CD14-positive monocyte (primary cell): ENCODE results near the gene IL31. TPM values are rescaled to one million over a fixed set of nuclear protein-coding genes. Genes with fewer than 3 reads are reported as not detected.

Experiments
- DNase-seq, 3 donors: peaks; one replicate each; pipeline ENCODE4 v3.0.0-alpha.2; 2011 to 2022
- H2AFZ ChIP-seq: 2 replicates; pipeline ENCODE4 v1.6.0; 2012; ENCODE audit warnings: mild to moderate bottlenecking, low read depth, low read length, inconsistent platforms; ENCODE audit not compliant: insufficient read depth, poor library complexity, severe bottlenecking
- H3K27ac ChIP-seq, 2 donors: 1 replicate in 1 of 2; 2 replicates in 1 of 2; pipeline ENCODE4 v1.5.1; 2012 to 2013; ENCODE audit warnings: low read length in 2 of 2, control low read depth in 1 of 2, inconsistent platforms in 1 of 2, low read depth in 1 of 2, mild to moderate bottlenecking in 1 of 2
- H3K27me3 ChIP-seq, 2 donors: one replicate each; pipeline versions ENCODE4 v1.6.0 to v1.6.1; 2011 to 2013; ENCODE audit warnings: low read length in 2 of 2; ENCODE audit not compliant: control insufficient read depth in 2 of 2, insufficient read depth in 2 of 2
- H3K36me3 ChIP-seq, 2 donors: replicated peaks in 1 of 2; 1 replicate in 1 of 2; 2 replicates in 1 of 2; pipeline versions ENCODE4 v1.5.1 to v1.6.1; 2012 to 2013; ENCODE audit warnings: low read length in 2 of 2, control low read depth in 1 of 2, inconsistent platforms in 1 of 2, mild to moderate bottlenecking in 1 of 2; ENCODE audit not compliant: insufficient read depth in 2 of 2, control insufficient read depth in 1 of 2
- H3K4me1 ChIP-seq, 2 donors: 1 replicate in 1 of 2; 2 replicates in 1 of 2; pipeline versions ENCODE4 v1.5.1 to v1.6.1; 2012 to 2013; ENCODE audit warnings: low read length in 2 of 2, control low read depth in 1 of 2, inconsistent platforms in 1 of 2, mild to moderate bottlenecking in 1 of 2, moderate library complexity in 1 of 2; ENCODE audit not compliant: insufficient read depth in 2 of 2, control insufficient read depth in 1 of 2
- H3K4me2 ChIP-seq: replicated peaks from 2 replicates; pipeline ENCODE3; 2012; ENCODE audit warnings: low read length, moderate library complexity, mild to moderate bottlenecking; ENCODE audit not compliant: poor library complexity, severe bottlenecking; ENCODE audit errors: extremely low read depth
- H3K4me3 ChIP-seq, 3 experiments: fragments of 200-600 bp in 1 of 3; sonication (generic) in 1 of 3; replicated peaks in 1 of 3; 1 replicate in 2 of 3; 2 replicates in 1 of 3; pipeline ENCODE4 v1.5.1; 2011 to 2013; ENCODE audit warnings: low read length in 3 of 3, mild to moderate bottlenecking in 3 of 3, control low read depth in 2 of 3, low read depth in 2 of 3, inconsistent platforms in 1 of 3, moderate library complexity in 1 of 3
- H3K79me2 ChIP-seq: 2 replicates; pipeline ENCODE4 v1.6.0; 2012; ENCODE audit warnings: mild to moderate bottlenecking, control low read depth, inconsistent platforms, low read length, moderate library complexity; ENCODE audit not compliant: insufficient read depth
- H3K9ac ChIP-seq: 2 replicates; pipeline ENCODE4 v1.6.0; 2017; ENCODE audit warnings: low read length, mild to moderate bottlenecking; ENCODE audit not compliant: insufficient read depth, poor library complexity, severe bottlenecking
- H3K9me3 ChIP-seq, 2 donors: replicated peaks in 1 of 2; 1 replicate in 1 of 2; 2 replicates in 1 of 2; pipeline versions ENCODE4 v1.5.1 to v1.6.1; 2012 to 2013; ENCODE audit warnings: low read length in 2 of 2, control low read depth in 1 of 2; ENCODE audit not compliant: control insufficient read depth in 1 of 2, insufficient read depth in 1 of 2
- H4K20me1 ChIP-seq: 2 replicates; pipeline ENCODE4 v1.6.0; 2012; ENCODE audit warnings: mild to moderate bottlenecking, low read length, control low read depth, moderate library complexity; ENCODE audit not compliant: insufficient read depth
- H3K27ac Mint-ChIP-seq, 7 donors: one replicate each; pipeline ENCODE4 v1.8.0; 2020; ENCODE audit warnings: mild to moderate bottlenecking in 7 of 7, mixed read lengths in 7 of 7, moderate library complexity in 6 of 7, inconsistent platforms in 2 of 7
- H3K27me3 Mint-ChIP-seq, 3 donors: one replicate each; pipeline ENCODE4 v1.8.0; 2021 to 2022; ENCODE audit warnings: low read depth in 3 of 3, mild to moderate bottlenecking in 3 of 3, mixed read lengths in 3 of 3, moderate library complexity in 3 of 3, inconsistent platforms in 1 of 3
- H3K36me3 Mint-ChIP-seq, 2 donors: one replicate each; pipeline ENCODE4 v1.8.0; 2020; ENCODE audit warnings: mixed read lengths in 2 of 2, inconsistent platforms in 1 of 2, mild to moderate bottlenecking in 1 of 2
- H3K4me1 Mint-ChIP-seq: one replicate; pipeline ENCODE4 v1.8.0; 2020; ENCODE audit warnings: mild to moderate bottlenecking, mixed read lengths
- H3K4me3 Mint-ChIP-seq, 2 donors: one replicate each; pipeline ENCODE4 v1.8.0; 2020; ENCODE audit warnings: mild to moderate bottlenecking in 2 of 2, mixed read lengths in 2 of 2, moderate library complexity in 1 of 2
- H3K9me3 Mint-ChIP-seq, 7 donors: one replicate each; pipeline ENCODE4 v1.8.0; 2020 to 2022; ENCODE audit warnings: mixed read lengths in 7 of 7, mild to moderate bottlenecking in 6 of 7, moderate library complexity in 6 of 7, inconsistent platforms in 2 of 7
- CTCF ChIP-seq: fragments of 200-600 bp; IDR thresholded peaks from one replicate; pipeline ENCODE4 v1.8.0; 2022; ENCODE audit warnings: antibody characterized with exemption, mild to moderate bottlenecking
- WGBS: methylation state at CpG from one replicate; pipeline ENCODE4 v1.1.5; 2013; ENCODE audit warnings: missing lambda C conversion rate; ENCODE audit not compliant: insufficient coverage; 5-methylcytosine and 5-hydroxymethylcytosine counted together
- intact Hi-C, 2 donors: fragments of 100-400 bp; cut with micrococcal nuclease; formaldehyde crosslinking; loops; one replicate each; pipeline versions ENCODE4 v1.15.0 to v1.15.1; 2023
- polyA plus RNA-seq, 3 donors: library from polyadenylated mRNA; depleted of rRNA in 1 of 3; unstranded in 2 of 3; stranded (reverse) in 1 of 3; fragments of 300-500 nt in 2 of 3; fragments of >200 nt in 1 of 3; fragmentation: Illumina TruSeq in 2 of 3; gene quantifications; 1 replicate in 2 of 3; 2 replicates in 1 of 3; pipeline ENCODE4 v1.2.3, GENCODE V29; 2012 to 2021

Gene IL31
- polyA plus RNA-seq, 3 donors, result not detected

- no peak overlapping the region for H3K27ac ChIP-seq
- Mint-ChIP-seq H3K4me1 (no peaks in the 10 kb centered on the region), H3K36me3 (no peaks in the 10 kb centered on the region)
These were observed 1.6 kb downstream of the IL31 start for GRCh38 chr12:122172262-122172939.

GRCh38 chr12:122171399-122171798, 2.6 kb downstream of the IL31 start:
- Mint-ChIP-seq H3K4me1 (no peaks in the 10 kb centered on the region), H3K4me3 (no peak overlapping the region), H3K36me3 (no peaks in the 10 kb centered on the region), H3K27ac (no peak overlapping the region), H3K27me3 (peaks cover 5 to 10% (median 8%) of the 10 kb centered on the region in 3 donors), H3K9me3 (no peaks in the 10 kb centered on the region)
- DNase-seq, result no peak
- no peaks in the 10 kb centered on the region for H3K4me1 ChIP-seq
- no peak overlapping the region for H3K9ac ChIP-seq
- no peaks in the 10 kb centered on the region for H3K36me3 ChIP-seq
- no peaks in the 10 kb centered on the region for H3K79me2 ChIP-seq
- no peaks in the 10 kb centered on the region for H3K9me3 ChIP-seq
- TF ChIP-seq CTCF, result no peak
- no peaks in the 10 kb centered on the region for H3K27me3 ChIP-seq
- no peak overlapping the region for H3K4me2 ChIP-seq
- intact Hi-C loops, result no loop called here
- no CpG with 5 or more reads among the region's 5 CpGs for WGBS
- no peak overlapping the region for H3K4me3 ChIP-seq
- no peak overlapping the region for H3K27ac ChIP-seq
- no peak overlapping the region for H2AFZ ChIP-seq
- H4K20me1 ChIP-seq, result no peaks in the 10 kb centered on the region

More at GRCh38 chr12:122172262-122172939, 1.6 kb downstream of the IL31 start:
- Mint-ChIP-seq H3K27me3 (peaks cover 8 to 15% (median 8%) of the 10 kb centered on the region in 3 donors), H3K27ac (no peak overlapping the region), H3K9me3 (no peaks in the 10 kb centered on the region), H3K4me3 (no peak overlapping the region)
- TF ChIP-seq CTCF, result no peak
- H3K4me3 ChIP-seq, result no peak overlapping the region
- no peak for DNase-seq
- no peaks in the 10 kb centered on the region for H3K79me2 ChIP-seq
- H2AFZ ChIP-seq, result no peak overlapping the region
- no peak overlapping the region for H3K9ac ChIP-seq
- H4K20me1 ChIP-seq, result no peaks in the 10 kb centered on the region
- H3K9me3 ChIP-seq, result no peaks in the 10 kb centered on the region
- H3K4me2 ChIP-seq, result no peak overlapping the region
- H3K4me1 ChIP-seq, result no peaks in the 10 kb centered on the region
- H3K36me3 ChIP-seq, result no peaks in the 10 kb centered on the region
- H3K27me3 ChIP-seq, result no peaks in the 10 kb centered on the region
- WGBS, result 91% methylated on average over 4 of the region's 17 CpGs
- intact Hi-C loops, result no loop called here
